HEK293 (cell line): ENCODE measurements around the gene CYP24A1.

ENCODE experiments used
- CTCF ChIA-PET: fragments of 350-600 bp; formaldehyde crosslinking; extraction: SDS; loops from one replicate; lab custom pipeline; 2021; ENCODE audit warnings: antibody characterized with exemption; lab: Yijun Ruan, JAX
- POLR2A ChIA-PET: fragments of 300-600 bp; formaldehyde crosslinking; extraction: SDS; loops from one replicate; lab custom pipeline; 2020; ENCODE audit warnings: antibody characterized with exemption, inconsistent platforms; lab: Yijun Ruan, JAX
- H3K27ac ChIP-seq: fragments of 200-500 bp; sonication (Bioruptor generic); 2 replicates; pipeline ENCODE4 v1.5.1; 2014; ENCODE audit warnings: low read depth, low read length, control low read depth, inconsistent platforms; ENCODE audit errors: extremely low read depth
- H3K36me3 ChIP-seq, 2 experiments: fragments of 200-500 bp in 1 of 2; sonication (Bioruptor generic) in 1 of 2; 1 replicate in 1 of 2; 2 replicates in 1 of 2; pipeline ENCODE4 v1.5.1; 2014 to 2017; ENCODE audit warnings: inconsistent platforms in 2 of 2, low read length in 2 of 2; ENCODE audit not compliant: control insufficient read depth in 2 of 2, insufficient read depth in 1 of 2
- H3K4me1 ChIP-seq: fragments of 200-500 bp; sonication (Bioruptor generic); 2 replicates; pipeline ENCODE4 v1.5.1; 2014; ENCODE audit warnings: mild to moderate bottlenecking, low read length, inconsistent platforms; ENCODE audit not compliant: control insufficient read depth, insufficient read depth
- H3K4me3 ChIP-seq: 2 replicates; pipeline ENCODE4 v1.5.1; 2011; ENCODE audit warnings: low read depth, mild to moderate bottlenecking, control low read depth, low read length, moderate library complexity
- H3K9me3 ChIP-seq: fragments of 200-500 bp; sonication (Bioruptor generic); 2 replicates; pipeline ENCODE4 v1.5.1; 2014; ENCODE audit warnings: low read depth, low read length, inconsistent platforms; ENCODE audit not compliant: control insufficient read depth, insufficient read depth
- KLF7 ChIP-seq: fragments of 450-650 bp; formaldehyde crosslinking; IDR thresholded peaks from 2 replicates; pipeline ENCODE4 v1.5.1; 2016; ENCODE audit warnings: missing biosample characterization, missing genetic modification characterization, borderline replicate concordance
- SCRT1 ChIP-seq: fragments of 450-650 bp; formaldehyde crosslinking; IDR thresholded peaks from 2 replicates; pipeline ENCODE4 v1.5.1; 2016; ENCODE audit warnings: missing biosample characterization, missing genetic modification characterization, borderline replicate concordance
- YY1 ChIP-seq: fragments of 450-650 bp; formaldehyde crosslinking; IDR thresholded peaks from 2 replicates; pipeline ENCODE4 v1.5.1; 2018; ENCODE audit warnings: missing biosample characterization, missing genetic modification characterization
- ZIC2 ChIP-seq: fragments of 450-650 bp; formaldehyde crosslinking; IDR thresholded peaks from 2 replicates; pipeline ENCODE4 v1.5.1; 2016; ENCODE audit warnings: missing biosample characterization, missing genetic modification characterization
- ZNF10 ChIP-seq: fragments of 450-650 bp; formaldehyde crosslinking; IDR thresholded peaks from 2 replicates; pipeline ENCODE4 v1.5.1; 2017; ENCODE audit warnings: missing biosample characterization, missing genetic modification characterization
- ZNF133 ChIP-seq: fragments of 450-650 bp; formaldehyde crosslinking; IDR thresholded peaks from 2 replicates; pipeline ENCODE4 v1.5.1; 2016; ENCODE audit warnings: missing biosample characterization, missing genetic modification characterization
- ZNF157 ChIP-seq: fragments of 450-650 bp; formaldehyde crosslinking; IDR thresholded peaks from 2 replicates; pipeline ENCODE4 v1.5.1; 2016; ENCODE audit warnings: missing biosample characterization, missing genetic modification characterization
- ZNF24 ChIP-seq: fragments of 450-650 bp; formaldehyde crosslinking; IDR thresholded peaks from 2 replicates; pipeline ENCODE4 v1.5.1; 2016; ENCODE audit warnings: missing biosample characterization, missing genetic modification characterization
- ZNF600 ChIP-seq: fragments of 450-650 bp; formaldehyde crosslinking; IDR thresholded peaks from 2 replicates; pipeline ENCODE4 v1.5.1; 2016; ENCODE audit warnings: missing biosample characterization, missing genetic modification characterization
- ZNF623 ChIP-seq: fragments of 450-650 bp; formaldehyde crosslinking; IDR thresholded peaks from 2 replicates; pipeline ENCODE4 v1.5.1; 2016; ENCODE audit warnings: missing biosample characterization, missing genetic modification characterization
- ZNF624 ChIP-seq: fragments of 450-650 bp; formaldehyde crosslinking; IDR thresholded peaks from 2 replicates; pipeline ENCODE4 v1.5.1; 2017; ENCODE audit warnings: missing biosample characterization, missing genetic modification characterization
- ZSCAN16 ChIP-seq: fragments of 450-650 bp; formaldehyde crosslinking; IDR thresholded peaks from 2 replicates; pipeline ENCODE4 v1.5.1; 2016; ENCODE audit warnings: missing biosample characterization, missing genetic modification characterization
- ZSCAN23 ChIP-seq: fragments of 450-650 bp; formaldehyde crosslinking; IDR thresholded peaks from 2 replicates; pipeline ENCODE4 v1.5.1; 2016; ENCODE audit warnings: missing biosample characterization, missing genetic modification characterization
- TF ChIP-seq, protein P1 (sequence below): fragments of 450-650 bp; formaldehyde crosslinking; IDR thresholded peaks from 2 replicates; pipeline ENCODE4 v1.5.1; 2016; ENCODE audit warnings: missing biosample characterization, missing genetic modification characterization
- TF ChIP-seq, protein P2 (sequence below): fragments of 450-650 bp; formaldehyde crosslinking; IDR thresholded peaks from 2 replicates; pipeline ENCODE4 v1.5.1; 2016; ENCODE audit warnings: missing biosample characterization, missing genetic modification characterization, borderline replicate concordance
- TF ChIP-seq, protein P3 (sequence below): fragments of 450-650 bp; formaldehyde crosslinking; IDR thresholded peaks from 2 replicates; pipeline ENCODE4 v1.5.1; 2016; ENCODE audit warnings: missing biosample characterization, missing genetic modification characterization
- TF ChIP-seq, protein P4 (sequence below): fragments of 450-650 bp; formaldehyde crosslinking; IDR thresholded peaks from 2 replicates; pipeline ENCODE4 v1.5.1; 2016; ENCODE audit warnings: missing biosample characterization, missing genetic modification characterization

The CYP24A1 gene

DNA sequence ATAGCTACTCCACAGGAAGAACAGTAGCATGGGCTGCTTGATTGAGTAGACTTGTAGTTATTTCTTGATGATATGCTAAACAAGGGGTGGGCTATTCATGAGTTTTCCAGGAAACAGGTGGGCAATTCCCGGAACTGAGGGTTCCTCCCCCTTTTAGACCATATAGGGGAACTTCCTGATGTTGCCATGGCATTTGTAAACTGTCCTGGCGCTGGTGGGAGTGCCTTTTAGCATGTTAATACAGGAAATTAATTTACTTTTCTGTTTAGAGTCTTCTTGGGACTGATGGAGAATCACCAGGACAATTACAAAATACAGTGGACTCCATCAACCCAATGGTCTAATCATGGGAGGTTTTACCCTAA, 22.7 kb downstream of the CYP24A1 start:
- CTCF ChIA-PET, result interaction anchor here (1.0 kb wide), 1 partner anchor 9 kb away, joined by 3 read pairs; no protein-coding TSS in a partner anchor
- Histone ChIP-seq H3K27ac (no peak overlapping the region), H3K4me3 (no peak overlapping the region), H3K36me3 (no peaks in the 10 kb centered on the region), H3K4me1 (peaks cover 6% of the 10 kb centered on the region; the same call in 1 of the 2 replicates), H3K9me3 (no peaks in the 10 kb centered on the region)
- POLR2A ChIA-PET, result no interaction called here
- TF ChIP-seq ZSCAN23, result no peak
- TF ChIP-seq ZNF157 (tag by site-specific recombination), result no peak
- TF ChIP-seq, protein P1, sequence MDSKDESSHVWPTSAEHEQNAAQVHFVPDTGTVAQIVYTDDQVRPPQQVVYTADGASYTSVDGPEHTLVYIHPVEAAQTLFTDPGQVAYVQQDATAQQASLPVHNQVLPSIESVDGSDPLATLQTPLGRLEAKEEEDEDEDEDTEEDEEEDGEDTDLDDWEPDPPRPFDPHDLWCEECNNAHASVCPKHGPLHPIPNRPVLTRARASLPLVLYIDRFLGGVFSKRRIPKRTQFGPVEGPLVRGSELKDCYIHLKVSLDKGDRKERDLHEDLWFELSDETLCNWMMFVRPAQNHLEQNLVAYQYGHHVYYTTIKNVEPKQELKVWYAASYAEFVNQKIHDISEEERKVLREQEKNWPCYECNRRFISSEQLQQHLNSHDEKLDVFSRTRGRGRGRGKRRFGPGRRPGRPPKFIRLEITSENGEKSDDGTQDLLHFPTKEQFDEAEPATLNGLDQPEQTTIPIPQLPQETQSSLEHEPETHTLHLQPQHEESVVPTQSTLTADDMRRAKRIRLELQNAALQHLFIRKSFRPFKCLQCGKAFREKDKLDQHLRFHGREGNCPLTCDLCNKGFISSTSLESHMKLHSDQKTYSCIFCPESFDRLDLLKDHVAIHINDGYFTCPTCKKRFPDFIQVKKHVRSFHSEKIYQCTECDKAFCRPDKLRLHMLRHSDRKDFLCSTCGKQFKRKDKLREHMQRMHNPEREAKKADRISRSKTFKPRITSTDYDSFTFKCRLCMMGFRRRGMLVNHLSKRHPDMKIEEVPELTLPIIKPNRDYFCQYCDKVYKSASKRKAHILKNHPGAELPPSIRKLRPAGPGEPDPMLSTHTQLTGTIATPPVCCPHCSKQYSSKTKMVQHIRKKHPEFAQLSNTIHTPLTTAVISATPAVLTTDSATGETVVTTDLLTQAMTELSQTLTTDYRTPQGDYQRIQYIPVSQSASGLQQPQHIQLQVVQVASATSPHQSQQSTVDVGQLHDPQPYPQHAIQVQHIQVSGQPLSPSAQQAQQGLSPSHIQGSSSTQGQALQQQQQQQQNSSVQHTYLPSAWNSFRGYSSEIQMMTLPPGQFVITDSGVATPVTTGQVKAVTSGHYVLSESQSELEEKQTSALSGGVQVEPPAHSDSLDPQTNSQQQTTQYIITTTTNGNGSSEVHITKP, result no peak
- TF ChIP-seq, protein P2, sequence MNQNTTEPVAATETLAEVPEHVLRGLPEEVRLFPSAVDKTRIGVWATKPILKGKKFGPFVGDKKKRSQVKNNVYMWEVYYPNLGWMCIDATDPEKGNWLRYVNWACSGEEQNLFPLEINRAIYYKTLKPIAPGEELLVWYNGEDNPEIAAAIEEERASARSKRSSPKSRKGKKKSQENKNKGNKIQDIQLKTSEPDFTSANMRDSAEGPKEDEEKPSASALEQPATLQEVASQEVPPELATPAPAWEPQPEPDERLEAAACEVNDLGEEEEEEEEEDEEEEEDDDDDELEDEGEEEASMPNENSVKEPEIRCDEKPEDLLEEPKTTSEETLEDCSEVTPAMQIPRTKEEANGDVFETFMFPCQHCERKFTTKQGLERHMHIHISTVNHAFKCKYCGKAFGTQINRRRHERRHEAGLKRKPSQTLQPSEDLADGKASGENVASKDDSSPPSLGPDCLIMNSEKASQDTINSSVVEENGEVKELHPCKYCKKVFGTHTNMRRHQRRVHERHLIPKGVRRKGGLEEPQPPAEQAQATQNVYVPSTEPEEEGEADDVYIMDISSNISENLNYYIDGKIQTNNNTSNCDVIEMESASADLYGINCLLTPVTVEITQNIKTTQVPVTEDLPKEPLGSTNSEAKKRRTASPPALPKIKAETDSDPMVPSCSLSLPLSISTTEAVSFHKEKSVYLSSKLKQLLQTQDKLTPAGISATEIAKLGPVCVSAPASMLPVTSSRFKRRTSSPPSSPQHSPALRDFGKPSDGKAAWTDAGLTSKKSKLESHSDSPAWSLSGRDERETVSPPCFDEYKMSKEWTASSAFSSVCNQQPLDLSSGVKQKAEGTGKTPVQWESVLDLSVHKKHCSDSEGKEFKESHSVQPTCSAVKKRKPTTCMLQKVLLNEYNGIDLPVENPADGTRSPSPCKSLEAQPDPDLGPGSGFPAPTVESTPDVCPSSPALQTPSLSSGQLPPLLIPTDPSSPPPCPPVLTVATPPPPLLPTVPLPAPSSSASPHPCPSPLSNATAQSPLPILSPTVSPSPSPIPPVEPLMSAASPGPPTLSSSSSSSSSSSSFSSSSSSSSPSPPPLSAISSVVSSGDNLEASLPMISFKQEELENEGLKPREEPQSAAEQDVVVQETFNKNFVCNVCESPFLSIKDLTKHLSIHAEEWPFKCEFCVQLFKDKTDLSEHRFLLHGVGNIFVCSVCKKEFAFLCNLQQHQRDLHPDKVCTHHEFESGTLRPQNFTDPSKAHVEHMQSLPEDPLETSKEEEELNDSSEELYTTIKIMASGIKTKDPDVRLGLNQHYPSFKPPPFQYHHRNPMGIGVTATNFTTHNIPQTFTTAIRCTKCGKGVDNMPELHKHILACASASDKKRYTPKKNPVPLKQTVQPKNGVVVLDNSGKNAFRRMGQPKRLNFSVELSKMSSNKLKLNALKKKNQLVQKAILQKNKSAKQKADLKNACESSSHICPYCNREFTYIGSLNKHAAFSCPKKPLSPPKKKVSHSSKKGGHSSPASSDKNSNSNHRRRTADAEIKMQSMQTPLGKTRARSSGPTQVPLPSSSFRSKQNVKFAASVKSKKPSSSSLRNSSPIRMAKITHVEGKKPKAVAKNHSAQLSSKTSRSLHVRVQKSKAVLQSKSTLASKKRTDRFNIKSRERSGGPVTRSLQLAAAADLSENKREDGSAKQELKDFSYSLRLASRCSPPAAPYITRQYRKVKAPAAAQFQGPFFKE (tag by site-specific recombination), result no peak
- no peak for TF ChIP-seq ZNF624 (tag by site-specific recombination)
- TF ChIP-seq ZNF133, result no peak
- no peak for TF ChIP-seq ZNF24 (tag by site-specific recombination)
- TF ChIP-seq KLF7 (tag by site-specific recombination), result no peak
- no peak for TF ChIP-seq ZNF623
- no peak for TF ChIP-seq ZNF600
- no peak for TF ChIP-seq ZNF10 (tag by site-specific recombination)
- TF ChIP-seq, protein P3, sequence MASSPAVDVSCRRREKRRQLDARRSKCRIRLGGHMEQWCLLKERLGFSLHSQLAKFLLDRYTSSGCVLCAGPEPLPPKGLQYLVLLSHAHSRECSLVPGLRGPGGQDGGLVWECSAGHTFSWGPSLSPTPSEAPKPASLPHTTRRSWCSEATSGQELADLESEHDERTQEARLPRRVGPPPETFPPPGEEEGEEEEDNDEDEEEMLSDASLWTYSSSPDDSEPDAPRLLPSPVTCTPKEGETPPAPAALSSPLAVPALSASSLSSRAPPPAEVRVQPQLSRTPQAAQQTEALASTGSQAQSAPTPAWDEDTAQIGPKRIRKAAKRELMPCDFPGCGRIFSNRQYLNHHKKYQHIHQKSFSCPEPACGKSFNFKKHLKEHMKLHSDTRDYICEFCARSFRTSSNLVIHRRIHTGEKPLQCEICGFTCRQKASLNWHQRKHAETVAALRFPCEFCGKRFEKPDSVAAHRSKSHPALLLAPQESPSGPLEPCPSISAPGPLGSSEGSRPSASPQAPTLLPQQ (tag by site-specific recombination), result no peak
- no peak for TF ChIP-seq ZSCAN16 (tag by site-specific recombination)
- TF ChIP-seq SCRT1, result no peak
- no peak for TF ChIP-seq YY1
- no peak for TF ChIP-seq ZIC2 (tag by site-specific recombination)
- TF ChIP-seq, protein P4, sequence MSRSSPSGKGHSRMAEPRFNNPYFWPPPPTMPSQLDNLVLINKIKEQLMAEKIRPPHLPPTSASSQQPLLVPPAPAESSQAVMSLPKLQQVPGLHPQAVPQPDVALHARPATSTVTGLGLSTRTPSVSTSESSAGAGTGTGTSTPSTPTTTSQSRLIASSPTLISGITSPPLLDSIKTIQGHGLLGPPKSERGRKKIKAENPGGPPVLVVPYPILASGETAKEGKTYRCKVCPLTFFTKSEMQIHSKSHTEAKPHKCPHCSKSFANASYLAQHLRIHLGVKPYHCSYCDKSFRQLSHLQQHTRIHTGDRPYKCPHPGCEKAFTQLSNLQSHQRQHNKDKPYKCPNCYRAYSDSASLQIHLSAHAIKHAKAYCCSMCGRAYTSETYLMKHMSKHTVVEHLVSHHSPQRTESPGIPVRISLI (tag by site-specific recombination), result no peak
